ENCODE measurements around the gene NPFF.
"Not testable (repeated sequence)": the region's sequence is repeated elsewhere in the genome, so short reads cannot be mapped to it uniquely, and the experiment has no call there.

NPFF gene, protein sequence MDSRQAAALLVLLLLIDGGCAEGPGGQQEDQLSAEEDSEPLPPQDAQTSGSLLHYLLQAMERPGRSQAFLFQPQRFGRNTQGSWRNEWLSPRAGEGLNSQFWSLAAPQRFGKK

DNA sequence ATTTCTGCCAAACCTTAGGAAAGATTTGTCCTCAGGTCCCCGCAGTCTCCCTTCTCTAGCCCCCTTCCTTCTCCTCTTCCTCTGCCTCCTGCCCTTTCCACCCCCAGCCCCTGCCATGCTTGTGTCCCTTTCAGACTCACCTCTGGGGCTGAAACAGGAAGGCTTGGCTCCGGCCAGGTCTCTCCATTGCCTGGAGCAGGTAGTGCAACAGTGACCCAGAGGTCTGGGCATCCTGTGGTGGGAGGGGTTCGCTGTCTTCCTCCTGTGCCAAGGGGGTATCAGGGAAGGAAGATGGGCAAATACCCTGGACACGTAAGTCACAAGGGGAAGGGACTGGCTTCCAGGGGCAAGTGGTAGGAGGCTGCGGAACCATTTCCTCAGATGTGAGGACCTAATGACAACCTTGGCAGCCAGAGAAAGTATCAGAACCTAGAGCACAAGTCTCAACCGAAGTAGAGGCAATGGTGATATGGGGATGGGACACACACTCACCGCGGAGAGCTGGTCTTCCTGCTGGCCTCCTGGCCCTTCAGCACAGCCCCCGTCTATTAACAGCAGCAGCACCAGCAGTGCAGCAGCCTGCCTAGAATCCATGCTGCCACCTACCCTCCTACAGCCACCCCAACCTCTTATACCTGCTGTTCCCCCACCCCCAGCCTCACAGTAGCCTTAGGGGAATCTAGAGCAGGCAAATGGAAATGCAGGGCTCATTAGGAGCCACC, at the start of gene NPFF:
TSS of gene NPFF (minus strand) at position 604 of the 722 bp plus-strand sequence. CDS start at position 594, 10 bp downstream.
- DNase-seq, result no peak

DNA sequence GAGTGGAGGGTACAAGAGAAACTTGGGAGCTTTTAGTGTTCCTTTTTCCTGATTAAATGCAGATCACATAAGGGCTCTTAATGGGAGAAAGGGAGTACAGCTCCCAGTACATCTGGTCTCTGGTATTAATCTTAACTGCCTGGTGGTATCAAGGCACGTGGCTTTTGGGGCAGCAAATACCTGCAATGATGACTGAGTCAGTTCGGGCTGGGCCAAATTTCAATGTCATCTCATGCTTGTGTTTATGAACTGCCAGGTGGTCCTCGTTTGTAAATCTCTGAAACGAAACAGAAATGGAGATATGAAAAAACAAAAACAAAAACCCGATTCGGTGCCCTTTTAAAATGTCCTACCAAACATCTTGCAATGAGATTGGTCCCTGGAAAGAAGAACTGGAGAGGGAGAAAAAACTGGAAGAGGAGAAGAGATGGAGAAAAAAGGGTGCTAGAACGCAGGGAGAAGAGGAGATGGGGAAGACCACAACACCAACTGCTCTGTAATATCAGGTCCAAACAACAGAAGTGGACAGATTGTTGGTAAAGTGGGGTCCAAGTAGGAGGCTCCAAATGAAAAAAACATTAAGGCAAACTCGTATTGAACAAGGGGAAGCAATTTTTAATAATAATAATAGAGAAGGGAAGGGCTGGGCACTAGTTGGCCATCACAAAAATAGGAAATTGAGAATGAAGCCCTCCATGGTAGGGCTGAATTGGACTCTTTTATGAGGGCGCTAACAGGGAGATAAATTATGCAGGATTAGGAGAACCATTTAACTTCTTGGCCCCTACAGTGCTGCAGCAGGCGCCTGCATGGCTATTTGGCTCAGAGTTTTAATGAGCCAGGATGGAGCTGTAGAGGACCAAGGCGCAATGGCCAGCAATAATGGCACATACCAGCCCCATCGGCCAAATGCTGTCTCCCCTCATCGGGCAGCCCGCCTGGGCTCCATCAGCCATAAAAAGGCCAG, 45.4 kb upstream of the NPFF start:
- no peak for DNase-seq

DNA sequence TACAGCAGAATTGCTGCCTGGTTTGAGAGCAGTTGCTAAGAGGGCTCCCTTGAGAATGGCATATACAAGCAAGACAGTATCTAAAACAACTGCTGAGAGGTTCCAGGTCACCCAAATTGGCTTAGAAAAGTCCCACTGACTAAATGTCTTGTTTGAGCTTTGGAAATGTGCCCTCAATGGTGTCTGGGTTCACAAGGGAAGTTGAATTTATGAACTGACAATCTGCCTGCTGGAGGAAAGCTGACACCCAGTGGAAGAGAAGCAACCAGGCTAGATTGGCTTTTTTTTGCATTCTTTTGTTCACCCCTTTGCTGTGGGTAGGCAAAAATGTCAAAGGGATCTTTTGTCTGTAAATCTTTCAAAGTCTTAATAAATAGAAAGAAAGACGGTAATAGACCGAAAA, 44.6 kb upstream of the NPFF start:
- no peak for DNase-seq

DNA sequence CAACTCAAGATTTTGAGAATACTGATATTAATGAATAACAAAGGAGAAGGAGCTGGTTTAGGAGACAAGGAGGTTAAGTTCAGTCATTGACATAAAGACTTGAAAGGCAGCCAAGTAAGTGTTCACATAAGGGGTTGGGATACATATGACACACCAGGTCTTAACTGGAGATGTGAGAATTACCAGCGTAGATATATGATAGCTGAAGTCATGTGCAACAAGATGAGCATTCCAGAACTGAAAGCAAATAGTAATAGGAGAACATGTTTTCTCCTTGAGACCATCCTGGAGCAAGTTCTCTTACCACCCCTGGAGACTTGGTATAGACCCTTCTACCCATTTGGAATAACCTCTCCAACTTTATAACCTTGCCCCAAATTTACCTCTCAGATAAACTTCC, 43.3 kb upstream of the NPFF start:
- no peak for DNase-seq

DNA sequence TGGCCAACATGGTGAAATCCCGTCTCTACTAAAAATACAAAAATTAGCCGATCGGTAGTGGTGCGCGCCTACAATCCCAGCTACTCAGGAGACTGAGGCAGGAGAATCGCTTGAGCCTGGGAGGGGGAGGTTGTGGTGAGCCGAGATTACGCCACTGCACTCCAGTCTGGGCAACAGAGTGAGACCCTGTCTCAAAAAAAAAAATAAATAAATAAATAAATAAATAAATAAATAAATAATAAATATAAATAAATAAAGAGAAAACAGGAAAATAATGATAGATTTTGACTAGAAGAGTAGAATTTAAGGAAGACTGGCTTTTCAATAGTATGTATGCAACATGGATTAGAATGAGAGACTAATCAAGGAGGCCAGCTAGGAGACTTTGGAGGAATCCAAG, 42.8 kb upstream of the NPFF start:
- DNase-seq, result not testable (repeated sequence)

DNA sequence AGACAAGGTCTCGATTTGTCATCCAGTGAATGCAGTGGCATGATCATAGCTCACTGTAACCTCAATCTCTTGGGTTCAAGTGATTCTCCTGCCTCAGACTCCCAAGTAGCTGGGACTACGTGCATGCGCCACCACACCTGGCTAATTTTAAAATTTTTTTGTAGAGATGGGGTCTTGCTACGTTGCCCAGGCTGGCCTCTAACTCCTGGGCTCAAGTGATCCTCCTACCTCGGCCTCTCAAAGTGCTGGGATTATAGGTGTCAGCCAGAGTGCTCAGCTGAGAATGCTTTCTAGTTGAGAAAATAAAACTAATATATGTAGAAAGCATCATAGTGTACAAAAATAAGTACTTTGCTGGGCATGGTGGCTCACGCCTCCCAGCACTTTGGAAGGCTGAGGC, 41.1 kb upstream of the NPFF start:
- DNase-seq, result not testable (repeated sequence)

DNA sequence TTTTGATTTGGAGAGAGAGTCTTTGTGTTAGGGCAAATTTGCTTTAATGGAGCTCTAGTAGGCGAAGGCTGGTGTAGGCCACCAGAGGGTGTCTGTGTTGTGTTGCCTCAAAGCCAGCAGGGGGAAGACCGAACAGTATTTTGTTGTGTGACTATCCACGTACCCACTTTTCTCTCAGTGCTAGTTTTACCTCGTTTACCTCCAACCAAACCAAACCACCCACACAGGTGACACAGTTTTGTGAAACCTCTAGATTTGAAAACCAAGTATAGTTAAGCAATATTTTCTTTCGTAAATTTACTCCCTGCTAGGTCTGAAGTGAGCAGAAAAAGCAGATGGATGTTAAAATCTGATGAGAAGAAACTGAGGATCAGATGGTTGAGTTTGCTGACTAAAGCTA, 36.3 kb upstream of the NPFF start:
- DNase-seq, result peak; percentile 5

DNA sequence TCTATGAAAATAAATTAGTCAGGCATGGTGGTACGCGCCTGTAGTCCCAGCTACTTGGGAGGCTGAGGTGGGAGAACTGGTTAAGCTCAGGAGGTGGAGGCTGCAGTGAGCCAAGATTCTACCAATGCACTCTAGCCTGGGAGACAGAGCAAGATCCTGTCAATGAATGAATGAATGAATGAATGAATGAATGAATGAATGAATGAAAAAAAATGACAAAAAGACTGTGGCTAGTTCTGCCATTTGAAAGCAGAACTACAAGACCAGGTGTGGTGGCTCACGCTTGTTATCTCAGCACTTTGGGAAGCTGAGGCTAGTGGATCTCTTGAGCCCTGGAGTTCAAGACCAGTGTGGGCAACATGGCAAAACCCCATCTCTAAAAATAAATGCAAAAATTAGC, 32.2 kb upstream of the NPFF start:
- DNase-seq, result no peak

DNA sequence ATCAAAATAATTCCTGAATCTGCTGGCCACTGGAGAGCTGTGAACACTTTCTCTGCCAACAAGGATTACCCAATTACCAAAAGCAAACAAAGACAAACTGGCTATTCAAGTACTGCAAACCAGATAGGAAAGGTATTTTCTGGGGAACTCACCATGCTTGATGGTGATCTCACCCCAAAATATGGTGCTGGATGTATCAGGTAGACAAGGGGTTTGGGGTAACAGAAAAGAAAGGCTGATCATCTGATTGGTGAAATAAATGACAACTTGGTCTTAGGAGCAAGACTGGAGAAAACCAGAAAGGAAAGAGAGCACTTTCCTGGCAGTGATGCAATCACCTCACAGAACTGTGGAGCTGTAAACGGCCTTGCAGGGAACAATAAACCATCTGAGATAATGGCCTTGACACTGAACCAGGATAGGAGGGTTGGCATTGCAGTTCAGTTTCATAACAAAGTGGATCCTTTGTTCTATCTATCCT, 31.0 kb upstream of the NPFF start:
- DNase-seq, result no peak

DNA sequence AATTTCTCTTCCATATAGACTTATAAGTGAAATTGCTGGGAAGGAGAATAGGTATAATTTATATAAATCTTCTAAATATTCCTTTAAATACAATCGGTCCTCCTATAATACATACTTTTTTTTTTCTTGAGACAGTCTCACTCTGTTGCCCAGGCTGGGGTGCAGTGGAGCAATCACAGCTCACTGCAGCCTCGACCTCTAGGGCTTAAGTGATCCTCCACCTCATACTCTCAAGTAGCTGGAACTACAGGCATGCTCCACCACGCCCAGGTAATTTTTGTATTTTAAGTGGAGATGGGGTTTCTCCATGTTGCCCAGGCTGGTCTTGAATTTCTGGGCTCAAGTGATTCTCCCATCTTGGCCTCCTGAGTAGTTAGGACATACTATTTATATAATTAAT, 29.7 kb upstream of the NPFF start:
- DNase-seq, result no peak

DNA sequence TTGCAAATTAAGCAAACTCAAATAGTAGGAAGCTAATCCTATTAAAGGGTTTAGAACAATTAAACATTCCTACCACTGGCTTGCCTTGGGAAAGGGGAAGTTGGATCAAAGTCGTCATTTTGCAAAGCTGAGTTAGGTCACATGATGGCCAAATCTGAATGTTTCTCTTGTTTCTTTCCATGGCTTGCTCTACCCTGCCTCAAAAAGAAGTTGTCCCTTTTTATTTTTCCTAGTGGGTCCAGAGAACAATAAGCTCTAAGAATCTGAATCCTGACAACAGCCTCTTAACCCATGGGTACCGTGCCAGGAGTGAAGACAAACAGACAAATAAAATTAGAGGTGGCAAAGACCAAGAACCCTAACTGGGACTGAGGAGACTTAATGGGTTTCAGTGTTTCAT, 26.2 kb upstream of the NPFF start:
- no peak for DNase-seq

DNA sequence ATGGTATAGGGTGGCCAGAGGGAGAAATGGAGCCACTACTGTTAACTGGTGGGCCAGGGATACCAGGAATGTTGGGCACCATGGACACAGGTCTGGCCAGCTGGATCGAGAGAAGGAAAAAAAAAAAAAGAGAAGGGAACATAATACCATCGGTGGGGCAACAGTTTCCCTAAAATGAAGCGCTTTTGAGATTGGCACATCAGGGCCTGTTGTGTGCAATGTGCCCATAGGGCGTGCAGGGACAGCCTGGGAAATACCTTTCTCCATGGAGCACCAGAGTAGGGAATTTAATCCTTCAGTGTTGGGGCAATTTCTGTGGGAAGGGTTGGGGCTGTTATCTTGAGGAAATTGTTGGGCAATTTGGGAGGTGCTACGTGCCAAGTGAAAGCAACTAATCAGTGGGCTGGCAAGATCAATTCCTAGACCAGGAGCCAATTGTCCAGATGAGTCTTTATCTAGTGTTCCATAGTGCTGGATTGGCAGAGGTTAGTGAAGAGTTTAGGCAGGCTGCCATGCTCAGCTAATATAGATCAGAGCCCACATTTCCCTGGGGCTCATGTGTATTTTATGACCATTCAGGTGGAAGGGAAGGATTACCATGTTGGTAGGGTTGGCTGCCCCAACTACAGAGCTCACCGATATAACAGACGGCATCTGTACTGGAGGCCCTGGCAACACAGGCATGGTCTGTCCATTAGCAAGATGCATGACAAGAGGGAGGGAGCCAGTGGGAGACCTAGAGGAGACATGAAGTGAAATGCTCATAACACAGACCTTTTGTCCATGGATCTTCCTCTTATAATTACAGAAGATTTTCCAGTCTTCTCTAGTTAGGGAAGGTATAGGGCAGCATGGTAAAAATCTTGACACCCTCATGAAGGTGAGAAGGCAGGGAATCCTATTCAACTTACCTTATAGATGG, 25.5 kb upstream of the NPFF start:
- DNase-seq, result no peak

DNA sequence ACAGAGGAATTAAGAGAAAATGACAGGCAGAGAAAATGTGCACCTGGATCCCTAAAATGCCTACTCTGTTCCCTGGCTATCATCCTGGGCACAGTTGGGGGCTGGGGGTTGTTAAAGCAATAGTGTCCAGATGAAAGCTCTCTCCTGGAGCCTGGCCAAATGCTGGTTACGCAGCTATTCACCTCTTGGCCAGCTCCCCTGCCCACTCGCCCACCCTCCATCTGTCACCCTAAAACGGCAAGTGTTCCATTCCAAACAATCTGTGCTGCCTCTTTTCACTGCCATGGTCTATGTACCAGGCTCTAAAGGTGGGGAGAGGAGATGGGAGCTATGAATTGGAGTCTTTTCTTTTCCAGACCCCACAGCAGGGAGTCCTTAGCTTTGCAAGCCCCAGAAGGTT, 24.7 kb upstream of the NPFF start:
- no peak for DNase-seq

DNA sequence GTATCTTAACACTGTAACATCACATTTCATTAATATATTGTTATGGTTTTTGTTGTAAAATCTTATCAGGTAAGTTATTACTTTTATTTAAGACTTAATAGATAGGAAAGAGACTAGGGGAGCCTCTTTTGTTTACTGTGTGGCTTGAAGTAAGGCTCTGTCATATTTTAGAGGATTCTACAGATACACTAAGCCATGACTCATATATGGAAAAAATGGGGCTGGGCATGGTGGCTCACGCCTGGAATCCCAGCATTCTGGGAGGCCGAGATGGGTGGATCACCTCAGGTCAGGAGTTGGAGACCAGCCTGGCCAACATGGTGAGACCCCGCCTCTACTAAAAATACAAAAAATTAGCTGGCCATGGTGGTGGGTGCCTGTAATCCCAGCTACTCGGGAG, 23.6 kb upstream of the NPFF start:
- DNase-seq, result no peak

DNA sequence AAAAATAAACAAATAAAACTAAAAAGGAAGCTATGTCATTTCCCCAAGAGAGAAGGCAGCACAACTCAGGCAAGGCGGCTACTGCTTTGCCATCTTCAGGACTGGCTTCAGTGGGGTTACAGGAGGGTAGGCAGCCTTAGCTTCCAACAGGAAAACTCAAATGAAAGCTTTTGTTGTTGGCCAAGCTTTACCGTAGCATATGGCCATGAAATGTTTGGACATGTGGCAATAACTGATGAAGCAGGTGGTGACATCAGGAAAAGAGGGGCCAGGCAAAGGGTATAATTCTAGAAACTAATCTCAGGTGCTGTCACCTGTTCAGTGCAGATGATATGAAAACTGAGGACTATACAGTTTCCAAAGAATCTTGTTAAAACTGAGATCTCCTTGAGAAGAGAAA, 22.8 kb upstream of the NPFF start:
- no peak for DNase-seq

DNA sequence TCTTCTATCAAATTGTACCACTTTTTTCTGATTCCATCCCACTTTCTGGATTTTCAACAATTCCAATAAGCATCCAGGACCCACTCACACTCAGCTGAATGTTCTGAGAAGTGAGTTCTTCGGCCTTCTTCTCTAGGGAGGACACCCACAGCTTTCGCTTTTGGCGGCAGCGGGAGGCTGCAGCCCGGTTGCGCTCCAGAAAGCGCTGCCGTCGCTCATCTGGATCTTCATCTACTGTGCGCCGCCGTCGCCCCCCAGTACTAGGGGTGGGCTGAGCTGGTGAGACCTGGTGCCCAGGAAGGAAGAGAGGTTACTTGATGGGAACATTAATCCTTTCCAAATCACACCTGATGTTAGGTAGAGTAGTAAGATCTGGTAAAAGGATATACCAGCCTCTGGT, 17.2 kb upstream of the NPFF start:
- DNase-seq, result no peak

DNA sequence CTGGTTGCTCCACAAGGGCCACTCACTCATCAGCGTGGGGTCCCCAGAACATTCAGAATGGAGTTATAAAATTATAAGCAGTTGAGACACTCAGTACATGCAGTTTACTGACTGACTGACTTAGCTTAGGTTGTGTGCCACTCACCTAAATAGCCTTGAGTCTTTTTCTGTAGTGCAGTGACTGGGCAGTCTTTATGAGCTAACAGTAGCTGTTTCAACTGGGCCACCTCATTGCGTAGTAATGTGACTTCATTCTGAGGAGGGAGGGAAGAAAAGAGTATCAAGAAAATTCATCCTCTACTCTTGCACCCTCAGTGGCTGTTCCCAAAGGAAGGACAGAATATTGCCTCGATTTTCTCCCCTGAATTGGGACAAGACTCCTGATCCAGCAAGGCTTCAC, 15.8 kb upstream of the NPFF start:
- DNase-seq, result no peak

DNA sequence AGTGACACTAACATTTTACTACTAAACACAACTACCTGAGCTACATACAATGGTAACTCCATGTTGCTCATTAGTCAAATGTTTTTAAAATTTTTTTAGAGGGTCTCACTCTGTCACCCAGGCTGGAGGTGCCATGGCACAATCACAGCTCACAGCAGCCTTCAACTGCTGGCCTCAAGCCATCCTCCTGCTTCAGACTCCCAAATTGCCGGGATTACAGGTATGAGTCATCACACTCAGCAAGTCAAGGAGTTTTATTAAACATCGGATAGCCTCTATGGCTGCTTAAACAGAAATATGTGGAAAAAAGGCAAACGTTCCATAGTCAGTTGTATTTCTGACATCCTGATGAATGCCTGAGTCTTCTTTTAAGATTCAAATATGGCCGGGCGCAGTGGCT, 11.1 kb upstream of the NPFF start:
- no peak for DNase-seq

DNA sequence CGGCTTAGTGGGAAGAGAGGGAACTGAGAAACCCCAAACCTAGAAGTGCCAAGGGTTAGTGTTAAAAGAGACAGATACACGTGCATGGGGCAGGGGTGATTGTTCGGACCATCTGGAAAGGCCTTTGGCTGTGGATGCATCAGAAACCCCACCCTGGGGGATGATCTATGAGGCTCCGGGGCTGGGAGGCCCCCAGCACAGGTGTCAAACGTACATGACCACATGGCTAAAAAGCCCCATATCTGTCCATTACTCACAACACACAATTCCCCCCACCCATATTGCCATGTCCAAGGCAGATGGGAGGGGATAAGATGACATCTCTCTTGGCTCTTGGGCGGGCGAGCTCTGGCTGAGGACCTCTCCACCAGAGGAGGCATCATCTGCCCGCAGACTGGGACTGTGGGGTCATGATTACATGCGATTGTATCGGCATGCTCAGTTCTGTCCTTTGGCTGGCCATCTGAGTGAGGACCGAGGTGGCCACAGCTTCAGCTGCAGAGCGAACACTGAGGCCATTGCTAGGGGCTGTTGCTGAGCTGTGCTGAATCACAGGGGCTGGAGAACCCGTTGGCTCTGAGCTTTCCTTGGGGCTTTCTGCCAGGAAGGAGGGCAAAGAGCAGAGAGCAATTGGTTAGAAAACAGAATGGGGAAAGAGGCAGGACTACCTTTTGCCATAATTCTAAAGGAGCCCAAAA, 9.6 kb upstream of the NPFF start:
- no peak for DNase-seq

DNA sequence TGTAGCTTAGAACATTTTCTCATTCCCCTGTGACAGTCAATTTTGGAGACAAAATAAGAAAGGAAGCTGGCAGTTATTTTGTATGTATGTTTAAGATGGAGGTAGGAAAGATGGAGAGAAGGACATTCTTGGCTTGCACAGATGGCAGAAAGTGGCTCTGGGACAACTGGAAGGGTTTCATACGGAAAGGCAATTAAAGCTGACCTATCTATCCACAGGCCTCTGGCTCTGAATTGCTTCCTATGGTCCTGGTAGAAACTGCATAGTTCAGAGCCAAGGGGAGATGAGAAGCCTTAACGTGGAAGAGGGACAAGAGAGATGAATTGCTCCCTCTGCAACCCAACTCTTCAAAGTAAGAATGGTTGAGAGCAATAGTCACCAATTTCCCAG, 8.0 kb upstream of the NPFF start:
- no peak for DNase-seq

DNA sequence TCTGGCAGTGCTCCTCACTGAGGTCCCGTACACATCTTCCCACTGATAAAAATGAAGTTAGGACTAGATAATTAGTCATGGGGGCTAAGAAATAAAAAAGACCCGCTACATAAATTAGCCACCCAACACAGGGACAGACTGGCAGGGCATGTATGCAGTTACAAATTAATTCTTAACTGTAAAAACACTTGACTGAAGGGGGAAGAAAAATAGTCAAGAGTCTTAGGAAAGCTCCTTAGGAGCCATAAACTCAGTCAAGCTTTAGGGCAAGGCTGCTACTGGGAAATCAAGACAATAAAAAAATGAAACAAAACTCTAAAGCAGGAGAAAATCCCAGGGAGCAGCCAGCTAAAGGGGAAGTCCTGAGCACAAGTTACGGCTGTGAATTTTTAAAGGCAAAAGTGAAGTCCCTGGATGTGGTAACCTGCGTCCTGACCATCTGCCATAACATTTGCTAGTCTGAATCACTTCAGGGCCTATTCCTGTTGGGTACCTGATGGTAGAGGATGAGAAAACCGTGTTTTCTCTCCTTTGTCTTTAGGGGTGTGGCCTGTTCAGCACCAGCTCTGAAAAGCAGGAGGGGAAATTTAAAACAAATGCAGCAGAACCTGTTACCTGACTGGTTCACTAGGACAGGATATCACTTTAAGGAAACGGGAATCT, 7.5 kb upstream of the NPFF start:
- no peak for DNase-seq

Measured in activated effector memory CD4-positive, alpha-beta T cell treated with Interleukin-2 at 50 U/mL for 16 hours (primary cell).